ENCODE measurements around the gene KANSL1.

KANSL1 gene

DNA sequence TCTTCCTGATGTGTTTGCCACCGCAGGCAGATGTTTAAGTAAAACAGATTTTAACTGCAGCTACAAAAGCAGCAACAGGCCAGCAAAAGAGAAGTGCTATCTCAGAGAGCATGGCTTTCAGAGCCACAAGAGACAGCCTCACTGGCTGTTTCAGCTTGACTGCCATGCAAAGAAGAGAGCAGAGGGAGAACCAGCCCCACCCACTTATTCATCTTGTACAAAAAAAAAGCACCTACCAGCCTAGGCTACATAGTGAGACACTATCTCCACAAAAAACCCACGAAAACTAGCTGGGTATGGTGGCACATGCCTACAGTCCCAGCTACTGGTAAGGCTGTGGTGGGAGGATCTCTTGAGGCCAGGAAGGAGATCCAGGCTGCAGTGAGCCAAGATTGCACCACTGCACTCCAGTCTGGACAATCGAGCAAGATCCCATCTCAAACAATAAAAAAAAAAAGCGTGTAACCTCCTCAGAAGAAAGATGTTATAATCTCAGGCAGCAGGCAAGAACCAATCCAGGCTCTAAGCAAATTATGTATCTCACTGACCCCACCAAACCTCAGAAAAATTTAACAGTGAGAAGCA lies 164.2 kb downstream of the KANSL1 start:
- H3K36me3 ChIP-seq (ENCODE audit: control insufficient read depth in 1 of 2, insufficient read depth in 2 of 2, low read length in 2 of 2): peaks cover 50% of the 10 kb centered on the region in 2 donors
- peaks cover 0 to 3% of the 10 kb centered on the region in 2 donors for H3K4me1 ChIP-seq (ENCODE audit: control insufficient read depth in 1 of 2, insufficient read depth in 2 of 2, low read length in 2 of 2)
- H3K27ac ChIP-seq (ENCODE audit: low read depth, low read length): no peak overlapping the region
- no peak overlapping the region for H3K9ac ChIP-seq (ENCODE audit: low read depth in 1 of 2, low read length in 2 of 2)
- no peaks in the 10 kb centered on the region for H3K27me3 ChIP-seq (ENCODE audit: control insufficient read depth in 1 of 2, insufficient read depth in 2 of 2, low read length in 2 of 2)
- H3K4me3 ChIP-seq (ENCODE audit: low read depth in 1 of 2, low read length in 2 of 2): no peak overlapping the region
- H3K9me3 ChIP-seq (ENCODE audit: control insufficient read depth in 1 of 2, low read length in 2 of 2): no peaks in the 10 kb centered on the region

DNA sequence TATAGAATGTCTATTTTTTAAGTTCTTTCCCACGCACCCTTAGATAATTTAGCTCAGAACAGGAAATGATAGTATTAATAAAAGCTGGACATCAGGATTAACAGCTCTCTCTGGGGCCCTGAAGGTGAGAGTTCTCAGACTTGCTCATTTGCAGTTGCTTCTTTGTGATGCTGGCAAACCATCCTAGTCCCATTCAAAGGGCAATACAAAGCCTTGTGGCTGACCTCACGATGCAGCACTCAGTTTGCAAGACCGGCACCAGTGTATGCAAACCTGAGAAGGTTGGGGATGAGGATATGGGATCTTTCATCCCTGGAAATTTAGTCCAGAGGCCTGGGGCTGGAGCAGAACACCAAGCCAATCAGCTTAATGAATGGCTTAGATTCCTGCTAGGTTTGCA lies 164.9 kb downstream of the KANSL1 start:
- Histone ChIP-seq H3K36me3 (ENCODE audit: control insufficient read depth in 1 of 2, insufficient read depth in 2 of 2, low read length in 2 of 2) (peaks cover 43 to 45% of the 10 kb centered on the region in 2 donors), H3K27ac (ENCODE audit: low read depth, low read length) (no peak overlapping the region)

DNA sequence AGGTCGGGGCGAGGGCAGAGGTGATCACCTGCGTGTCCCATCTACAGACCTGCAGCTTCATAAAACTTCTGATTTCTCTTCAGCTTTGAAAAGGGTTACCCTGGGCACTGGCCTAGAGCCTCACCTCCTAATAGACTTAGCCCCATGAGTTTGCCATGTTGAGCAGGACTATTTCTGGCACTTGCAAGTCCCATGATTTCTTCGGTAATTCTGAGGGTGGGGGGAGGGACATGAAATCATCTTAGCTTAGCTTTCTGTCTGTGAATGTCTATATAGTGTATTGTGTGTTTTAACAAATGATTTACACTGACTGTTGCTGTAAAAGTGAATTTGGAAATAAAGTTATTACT lies 165.3 kb downstream of the KANSL1 start:
- Histone ChIP-seq H3K9ac (ENCODE audit: low read depth in 1 of 2, low read length in 2 of 2) (no peak overlapping the region), H3K36me3 (ENCODE audit: control insufficient read depth in 1 of 2, insufficient read depth in 2 of 2, low read length in 2 of 2) (peaks cover 39 to 41% of the 10 kb centered on the region in 2 donors), H3K4me1 (ENCODE audit: control insufficient read depth in 1 of 2, insufficient read depth in 2 of 2, low read length in 2 of 2) (peaks cover 0 to 3% of the 10 kb centered on the region in 2 donors), H3K27ac (ENCODE audit: low read depth, low read length) (no peak overlapping the region), H3K27me3 (ENCODE audit: control insufficient read depth in 1 of 2, insufficient read depth in 2 of 2, low read length in 2 of 2) (no peaks in the 10 kb centered on the region), H3K4me3 (ENCODE audit: low read depth in 1 of 2, low read length in 2 of 2) (no peak overlapping the region), H3K9me3 (ENCODE audit: control insufficient read depth in 1 of 2, low read length in 2 of 2) (no peaks in the 10 kb centered on the region)

More for the DNA sequence above, 164.9 kb downstream of the KANSL1 start:
- Histone ChIP-seq H3K9me3 (ENCODE audit: control insufficient read depth in 1 of 2, low read length in 2 of 2) (no peaks in the 10 kb centered on the region), H3K4me3 (ENCODE audit: low read depth in 1 of 2, low read length in 2 of 2) (no peak overlapping the region), H3K4me1 (ENCODE audit: control insufficient read depth in 1 of 2, insufficient read depth in 2 of 2, low read length in 2 of 2) (peaks cover 0 to 3% of the 10 kb centered on the region in 2 donors), H3K27me3 (ENCODE audit: control insufficient read depth in 1 of 2, insufficient read depth in 2 of 2, low read length in 2 of 2) (no peaks in the 10 kb centered on the region), H3K9ac (ENCODE audit: low read depth in 1 of 2, low read length in 2 of 2) (no peak overlapping the region)

DNA sequence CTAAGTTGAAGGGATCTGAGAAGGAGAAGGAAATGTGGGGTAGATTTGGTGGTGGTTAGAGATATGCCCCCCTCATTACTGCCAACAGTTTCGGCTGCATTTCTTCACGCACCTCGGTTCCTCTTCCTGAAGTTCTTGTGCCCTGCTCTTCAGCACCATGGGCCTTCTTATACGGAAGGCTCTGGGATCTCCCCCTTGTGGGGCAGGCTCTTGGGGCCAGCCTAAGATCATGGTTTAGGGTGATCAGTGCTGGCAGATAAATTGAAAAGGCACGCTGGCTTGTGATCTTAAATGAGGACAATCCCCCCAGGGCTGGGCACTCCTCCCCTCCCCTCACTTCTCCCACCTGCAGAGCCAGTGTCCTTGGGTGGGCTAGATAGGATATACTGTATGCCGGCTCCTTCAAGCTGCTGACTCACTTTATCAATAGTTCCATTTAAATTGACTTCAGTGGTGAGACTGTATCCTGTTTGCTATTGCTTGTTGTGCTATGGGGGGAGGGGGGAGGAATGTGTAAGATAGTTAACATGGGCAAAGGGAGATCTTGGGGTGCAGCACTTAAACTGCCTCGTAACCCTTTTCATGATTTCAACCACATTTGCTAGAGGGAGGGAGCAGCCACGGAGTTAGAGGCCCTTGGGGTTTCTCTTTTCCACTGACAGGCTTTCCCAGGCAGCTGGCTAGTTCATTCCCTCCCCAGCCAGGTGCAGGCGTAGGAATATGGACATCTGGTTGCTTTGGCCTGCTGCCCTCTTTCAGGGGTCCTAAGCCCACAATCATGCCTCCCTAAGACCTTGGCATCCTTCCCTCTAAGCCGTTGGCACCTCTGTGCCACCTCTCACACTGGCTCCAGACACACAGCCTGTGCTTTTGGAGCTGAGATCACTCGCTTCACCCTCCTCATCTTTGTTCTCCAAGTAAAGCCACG lies 165.9 kb downstream of the KANSL1 start:
- peaks cover 33 to 35% of the 10 kb centered on the region in 2 donors for H3K36me3 ChIP-seq (ENCODE audit: control insufficient read depth in 1 of 2, insufficient read depth in 2 of 2, low read length in 2 of 2)
- no peaks in the 10 kb centered on the region for H3K27me3 ChIP-seq (ENCODE audit: control insufficient read depth in 1 of 2, insufficient read depth in 2 of 2, low read length in 2 of 2)
- peaks cover 0 to 3% of the 10 kb centered on the region in 2 donors for H3K4me1 ChIP-seq (ENCODE audit: control insufficient read depth in 1 of 2, insufficient read depth in 2 of 2, low read length in 2 of 2)
- H3K4me3 ChIP-seq (ENCODE audit: low read depth in 1 of 2, low read length in 2 of 2): no peak overlapping the region
- H3K27ac ChIP-seq (ENCODE audit: low read depth, low read length): no peak overlapping the region
- no peaks in the 10 kb centered on the region for H3K9me3 ChIP-seq (ENCODE audit: control insufficient read depth in 1 of 2, low read length in 2 of 2)
- H3K9ac ChIP-seq (ENCODE audit: low read depth in 1 of 2, low read length in 2 of 2): no peak overlapping the region

DNA sequence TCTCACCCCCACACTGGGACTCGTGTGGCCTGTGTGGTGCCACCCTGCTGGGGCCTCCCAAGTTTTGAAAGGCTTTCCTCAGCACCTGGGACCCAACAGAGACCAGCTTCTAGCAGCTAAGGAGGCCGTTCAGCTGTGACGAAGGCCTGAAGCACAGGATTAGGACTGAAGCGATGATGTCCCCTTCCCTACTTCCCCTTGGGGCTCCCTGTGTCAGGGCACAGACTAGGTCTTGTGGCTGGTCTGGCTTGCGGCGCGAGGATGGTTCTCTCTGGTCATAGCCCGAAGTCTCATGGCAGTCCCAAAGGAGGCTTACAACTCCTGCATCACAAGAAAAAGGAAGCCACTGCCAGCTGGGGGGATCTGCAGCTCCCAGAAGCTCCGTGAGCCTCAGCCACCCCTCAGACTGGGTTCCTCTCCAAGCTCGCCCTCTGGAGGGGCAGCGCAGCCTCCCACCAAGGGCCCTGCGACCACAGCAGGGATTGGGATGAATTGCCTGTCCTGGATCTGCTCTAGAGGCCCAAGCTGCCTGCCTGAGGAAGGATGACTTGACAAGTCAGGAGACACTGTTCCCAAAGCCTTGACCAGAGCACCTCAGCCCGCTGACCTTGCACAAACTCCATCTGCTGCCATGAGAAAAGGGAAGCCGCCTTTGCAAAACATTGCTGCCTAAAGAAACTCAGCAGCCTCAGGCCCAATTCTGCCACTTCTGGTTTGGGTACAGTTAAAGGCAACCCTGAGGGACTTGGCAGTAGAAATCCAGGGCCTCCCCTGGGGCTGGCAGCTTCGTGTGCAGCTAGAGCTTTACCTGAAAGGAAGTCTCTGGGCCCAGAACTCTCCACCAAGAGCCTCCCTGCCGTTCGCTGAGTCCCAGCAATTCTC lies 166.8 kb downstream of the KANSL1 start:
- Histone ChIP-seq H3K4me1 (ENCODE audit: control insufficient read depth in 1 of 2, insufficient read depth in 2 of 2, low read length in 2 of 2) (peaks cover 0 to 3% of the 10 kb centered on the region in 2 donors), H3K36me3 (ENCODE audit: control insufficient read depth in 1 of 2, insufficient read depth in 2 of 2, low read length in 2 of 2) (peaks cover 24 to 26% of the 10 kb centered on the region in 2 donors), H3K9me3 (ENCODE audit: control insufficient read depth in 1 of 2, low read length in 2 of 2) (no peaks in the 10 kb centered on the region), H3K27ac (ENCODE audit: low read depth, low read length) (no peak overlapping the region), H3K9ac (ENCODE audit: low read depth in 1 of 2, low read length in 2 of 2) (no peak overlapping the region), H3K27me3 (ENCODE audit: control insufficient read depth in 1 of 2, insufficient read depth in 2 of 2, low read length in 2 of 2) (no peaks in the 10 kb centered on the region), H3K4me3 (ENCODE audit: low read depth in 1 of 2, low read length in 2 of 2) (no peak overlapping the region)

DNA sequence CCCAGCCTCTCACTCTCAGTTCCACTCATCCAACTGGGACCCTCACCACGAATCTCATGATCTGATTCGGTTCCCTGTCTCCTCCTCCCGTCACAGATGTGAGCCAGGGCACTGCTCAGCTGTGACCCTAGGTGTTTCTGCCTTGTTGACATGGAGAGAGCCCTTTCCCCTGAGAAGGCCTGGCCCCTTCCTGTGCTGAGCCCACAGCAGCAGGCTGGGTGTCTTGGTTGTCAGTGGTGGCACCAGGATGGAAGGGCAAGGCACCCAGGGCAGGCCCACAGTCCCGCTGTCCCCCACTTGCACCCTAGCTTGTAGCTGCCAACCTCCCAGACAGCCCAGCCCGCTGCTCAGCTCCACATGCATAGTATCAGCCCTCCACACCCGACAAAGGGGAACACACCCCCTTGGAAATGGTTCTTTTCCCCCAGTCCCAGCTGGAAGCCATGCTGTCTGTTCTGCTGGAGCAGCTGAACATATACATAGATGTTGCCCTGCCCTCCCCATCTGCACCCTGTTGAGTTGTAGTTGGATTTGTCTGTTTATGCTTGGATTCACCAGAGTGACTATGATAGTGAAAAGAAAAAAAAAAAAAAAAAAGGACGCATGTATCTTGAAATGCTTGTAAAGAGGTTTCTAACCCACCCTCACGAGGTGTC lies 167.6 kb downstream of the KANSL1 start:
- no peak overlapping the region for H3K27ac ChIP-seq (ENCODE audit: low read depth, low read length)

DNA sequence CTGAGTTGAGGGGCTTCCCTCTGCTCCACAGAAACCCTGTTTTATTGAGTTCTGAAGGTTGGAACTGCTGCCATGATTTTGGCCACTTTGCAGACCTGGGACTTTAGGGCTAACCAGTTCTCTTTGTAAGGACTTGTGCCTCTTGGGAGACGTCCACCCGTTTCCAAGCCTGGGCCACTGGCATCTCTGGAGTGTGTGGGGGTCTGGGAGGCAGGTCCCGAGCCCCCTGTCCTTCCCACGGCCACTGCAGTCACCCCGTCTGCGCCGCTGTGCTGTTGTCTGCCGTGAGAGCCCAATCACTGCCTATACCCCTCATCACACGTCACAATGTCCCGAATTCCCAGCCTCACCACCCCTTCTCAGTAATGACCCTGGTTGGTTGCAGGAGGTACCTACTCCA lies 168.2 kb downstream of the KANSL1 start:
- Histone ChIP-seq H3K9me3 (ENCODE audit: control insufficient read depth in 1 of 2, low read length in 2 of 2) (no peaks in the 10 kb centered on the region), H3K9ac (ENCODE audit: low read depth in 1 of 2, low read length in 2 of 2) (no peak overlapping the region), H3K4me1 (ENCODE audit: control insufficient read depth in 1 of 2, insufficient read depth in 2 of 2, low read length in 2 of 2) (peaks cover 0 to 3% of the 10 kb centered on the region in 2 donors), H3K27ac (ENCODE audit: low read depth, low read length) (no peak overlapping the region), H3K4me3 (ENCODE audit: low read depth in 1 of 2, low read length in 2 of 2) (no peak overlapping the region), H3K27me3 (ENCODE audit: control insufficient read depth in 1 of 2, insufficient read depth in 2 of 2, low read length in 2 of 2) (no peaks in the 10 kb centered on the region), H3K36me3 (ENCODE audit: control insufficient read depth in 1 of 2, insufficient read depth in 2 of 2, low read length in 2 of 2) (peaks cover 11 to 15% of the 10 kb centered on the region in 2 donors)

More for the DNA sequence above, 167.6 kb downstream of the KANSL1 start:
- Histone ChIP-seq H3K27me3 (ENCODE audit: control insufficient read depth in 1 of 2, insufficient read depth in 2 of 2, low read length in 2 of 2) (no peaks in the 10 kb centered on the region), H3K4me1 (ENCODE audit: control insufficient read depth in 1 of 2, insufficient read depth in 2 of 2, low read length in 2 of 2) (peaks cover 0 to 3% of the 10 kb centered on the region in 2 donors), H3K9ac (ENCODE audit: low read depth in 1 of 2, low read length in 2 of 2) (no peak overlapping the region), H3K36me3 (ENCODE audit: control insufficient read depth in 1 of 2, insufficient read depth in 2 of 2, low read length in 2 of 2) (peaks cover 17 to 19% of the 10 kb centered on the region in 2 donors), H3K4me3 (ENCODE audit: low read depth in 1 of 2, low read length in 2 of 2) (no peak overlapping the region), H3K9me3 (ENCODE audit: control insufficient read depth in 1 of 2, low read length in 2 of 2) (no peaks in the 10 kb centered on the region)

DNA sequence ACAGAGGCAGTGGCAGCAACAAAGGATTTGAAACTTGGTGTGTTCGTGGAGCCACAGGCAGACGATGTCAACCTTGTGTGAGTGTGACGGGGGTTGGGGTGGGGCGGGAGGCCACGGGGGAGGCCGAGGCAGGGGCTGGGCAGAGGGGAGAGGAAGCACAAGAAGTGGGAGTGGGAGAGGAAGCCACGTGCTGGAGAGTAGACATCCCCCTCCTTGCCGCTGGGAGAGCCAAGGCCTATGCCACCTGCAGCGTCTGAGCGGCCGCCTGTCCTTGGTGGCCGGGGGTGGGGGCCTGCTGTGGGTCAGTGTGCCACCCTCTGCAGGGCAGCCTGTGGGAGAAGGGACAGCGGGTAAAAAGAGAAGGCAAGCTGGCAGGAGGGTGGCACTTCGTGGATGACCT lies 168.6 kb downstream of the KANSL1 start:
- Histone ChIP-seq H3K27me3 (ENCODE audit: control insufficient read depth in 1 of 2, insufficient read depth in 2 of 2, low read length in 2 of 2) (no peaks in the 10 kb centered on the region), H3K27ac (ENCODE audit: low read depth, low read length) (no peak overlapping the region), H3K9me3 (ENCODE audit: control insufficient read depth in 1 of 2, low read length in 2 of 2) (no peaks in the 10 kb centered on the region), H3K36me3 (ENCODE audit: control insufficient read depth in 1 of 2, insufficient read depth in 2 of 2, low read length in 2 of 2) (peaks cover 11 to 15% of the 10 kb centered on the region in 2 donors), H3K4me1 (ENCODE audit: control insufficient read depth in 1 of 2, insufficient read depth in 2 of 2, low read length in 2 of 2) (peaks cover 0 to 3% of the 10 kb centered on the region in 2 donors), H3K4me3 (ENCODE audit: low read depth in 1 of 2, low read length in 2 of 2) (no peak overlapping the region), H3K9ac (ENCODE audit: low read depth in 1 of 2, low read length in 2 of 2) (no peak overlapping the region)

DNA sequence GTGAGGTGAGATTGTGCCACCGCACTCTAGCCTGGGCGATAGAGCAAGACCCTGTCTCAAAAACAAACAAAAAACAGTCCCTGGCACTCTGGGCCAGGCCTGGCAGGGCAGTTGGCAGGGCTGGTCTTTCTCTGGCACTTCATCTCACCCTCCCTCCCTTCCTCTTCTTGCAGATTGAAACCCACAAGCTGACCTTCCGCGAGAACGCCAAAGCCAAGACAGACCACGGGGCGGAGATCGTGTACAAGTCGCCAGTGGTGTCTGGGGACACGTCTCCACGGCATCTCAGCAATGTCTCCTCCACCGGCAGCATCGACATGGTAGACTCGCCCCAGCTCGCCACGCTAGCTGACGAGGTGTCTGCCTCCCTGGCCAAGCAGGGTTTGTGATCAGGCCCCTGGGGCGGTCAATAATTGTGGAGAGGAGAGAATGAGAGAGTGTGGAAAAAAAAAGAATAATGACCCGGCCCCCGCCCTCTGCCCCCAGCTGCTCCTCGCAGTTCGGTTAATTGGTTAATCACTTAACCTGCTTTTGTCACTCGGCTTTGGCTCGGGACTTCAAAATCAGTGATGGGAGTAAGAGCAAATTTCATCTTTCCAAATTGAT lies 169.3 kb downstream of the KANSL1 start:
- Histone ChIP-seq H3K9ac (ENCODE audit: low read depth in 1 of 2, low read length in 2 of 2) (no peak overlapping the region), H3K9me3 (ENCODE audit: control insufficient read depth in 1 of 2, low read length in 2 of 2) (no peaks in the 10 kb centered on the region), H3K27ac (ENCODE audit: low read depth, low read length) (no peak overlapping the region), H3K36me3 (ENCODE audit: control insufficient read depth in 1 of 2, insufficient read depth in 2 of 2, low read length in 2 of 2) (peaks cover 7 to 15% of the 10 kb centered on the region in 2 donors), H3K27me3 (ENCODE audit: control insufficient read depth in 1 of 2, insufficient read depth in 2 of 2, low read length in 2 of 2) (no peaks in the 10 kb centered on the region), H3K4me1 (ENCODE audit: control insufficient read depth in 1 of 2, insufficient read depth in 2 of 2, low read length in 2 of 2) (peaks cover 0 to 3% of the 10 kb centered on the region in 2 donors), H3K4me3 (ENCODE audit: low read depth in 1 of 2, low read length in 2 of 2) (no peak overlapping the region)

All from duodenal mucosa (tissue), 2 donors.